ENCODE results near the gene TMEM252. TPM values are rescaled to one million over a fixed set of nuclear protein-coding genes. Genes with fewer than 3 reads are reported as not detected.

Gene TMEM252
- total RNA-seq, 1 experiment from 2014 or later = not detected

DNA sequence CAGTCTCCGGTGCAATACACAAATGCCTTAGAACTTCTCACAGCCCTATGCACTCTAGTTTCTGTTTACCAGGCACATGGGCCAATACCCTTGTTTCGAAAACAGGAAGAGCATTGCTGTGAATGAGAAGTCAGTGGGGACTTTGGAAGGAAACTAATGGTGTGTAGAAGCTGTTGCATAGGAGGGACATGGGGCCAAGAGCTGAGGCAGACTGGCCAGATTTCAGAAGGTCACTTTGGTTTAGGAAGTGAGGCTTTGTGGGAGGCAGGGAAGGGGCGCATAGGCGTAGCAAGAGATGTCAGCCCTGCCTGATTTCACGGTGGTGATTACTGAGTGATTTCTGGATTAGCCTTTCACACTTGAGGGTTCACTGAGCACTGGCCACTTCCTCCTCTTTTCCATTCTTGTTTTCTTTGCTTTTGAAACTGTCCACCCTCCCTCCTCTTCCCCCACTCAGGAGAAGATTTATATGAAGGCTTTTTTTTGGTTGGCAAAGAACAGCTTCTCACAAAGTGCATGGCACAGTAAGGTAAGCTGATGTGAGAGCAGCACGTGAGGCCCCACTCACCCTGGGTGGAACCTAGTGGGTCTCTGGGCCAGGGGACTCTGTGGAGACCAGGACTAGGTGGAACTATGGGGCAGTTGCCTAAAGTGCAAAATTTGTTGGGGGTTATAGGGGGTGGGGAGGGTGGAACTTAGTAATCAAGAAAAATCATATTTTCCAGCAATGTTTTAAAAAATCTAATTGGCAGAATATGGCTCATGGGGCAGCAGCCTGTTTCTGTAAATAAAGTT is 6.1 kb upstream of the TMEM252 start:
- in situ Hi-C loops (cut with HindIII; ENCODE audit: low pct_unique_long_range_greater_than_20kb, low sequenced_read_pairs) = no loop called here
- peak; percentile 84 for DNase-seq (ENCODE audit: low read depth)

DNA sequence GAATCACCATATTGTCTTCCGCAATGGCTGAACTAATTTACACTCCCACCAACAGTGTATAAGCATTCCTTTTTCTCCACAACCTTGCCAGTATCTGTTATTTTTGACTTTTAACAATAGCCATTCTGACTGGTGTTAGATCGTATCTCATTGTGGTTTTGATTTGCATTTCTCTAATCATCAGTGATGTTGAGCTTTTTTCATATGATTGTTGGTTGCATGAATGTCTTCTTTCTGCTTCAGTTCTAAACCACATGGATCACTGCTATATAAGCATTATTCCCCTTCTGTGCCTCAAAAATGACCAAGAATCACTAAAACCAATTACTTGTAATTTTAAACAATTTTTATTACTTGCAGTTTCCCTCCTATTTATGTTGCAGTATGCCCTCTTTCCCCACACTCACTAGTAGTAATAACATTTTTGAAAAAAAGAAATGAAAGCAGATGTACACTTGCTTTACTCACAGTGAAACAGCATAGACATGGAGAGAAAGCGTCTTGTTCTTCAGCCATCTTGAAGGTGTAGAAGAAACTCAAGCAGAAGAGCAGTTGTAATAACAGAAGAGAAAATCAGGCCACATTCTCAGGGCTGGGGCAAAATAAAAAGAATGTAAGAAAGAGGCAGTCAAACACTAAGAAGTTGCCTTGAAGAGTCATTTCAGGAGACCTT is 4.5 kb upstream of the TMEM252 start:
- in situ Hi-C loops (cut with HindIII; ENCODE audit: low pct_unique_long_range_greater_than_20kb, low sequenced_read_pairs) = no loop called here
- DNase-seq (ENCODE audit: low read depth) = no peak

DNA sequence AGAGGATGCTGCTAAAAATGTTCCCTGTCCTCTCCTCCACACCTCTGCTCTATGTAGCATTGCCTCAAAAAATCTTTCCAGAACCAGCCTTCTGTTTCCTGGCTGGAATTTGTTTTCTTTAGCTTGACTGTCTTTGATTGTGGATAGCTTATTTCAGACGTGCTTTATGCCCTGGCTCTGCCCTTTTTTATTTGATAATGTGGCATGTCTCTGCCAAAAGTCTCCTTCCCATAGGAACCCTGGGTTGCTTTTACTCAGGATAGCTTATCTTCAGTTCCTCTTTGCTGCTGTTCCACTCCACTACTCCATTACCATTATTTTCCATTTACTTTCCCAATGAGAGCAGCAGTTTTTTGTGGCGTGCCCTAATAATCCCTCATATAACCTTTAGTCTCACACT is 885 bp upstream of the TMEM252 start:
- in situ Hi-C loops (cut with HindIII; ENCODE audit: low pct_unique_long_range_greater_than_20kb, low sequenced_read_pairs) = no loop called here
- no peak for DNase-seq (ENCODE audit: low read depth)

DNA sequence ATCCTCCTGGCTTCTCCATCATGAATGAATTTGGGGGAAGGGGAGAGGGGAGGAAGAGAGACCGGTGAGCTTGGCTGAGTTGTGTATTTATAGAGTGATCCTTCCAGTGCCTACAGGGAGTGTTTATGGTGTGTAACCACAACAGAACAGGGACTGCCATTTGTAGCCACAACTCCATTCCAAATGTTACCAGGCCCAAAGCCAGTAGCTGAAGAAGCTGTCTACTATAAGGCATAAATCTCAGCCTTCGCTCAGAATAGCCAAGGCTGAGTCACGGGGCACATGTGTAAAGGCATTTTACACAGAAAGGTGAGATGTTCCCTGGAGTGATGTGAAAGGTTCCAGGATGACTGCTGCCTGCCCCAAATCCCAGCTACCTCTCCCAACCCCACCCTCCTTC is 2.5 kb downstream of the TMEM252 start:
- in situ Hi-C loops (cut with HindIII; ENCODE audit: low pct_unique_long_range_greater_than_20kb, low sequenced_read_pairs) = no loop called here
- no peak for DNase-seq (ENCODE audit: low read depth)

DNA sequence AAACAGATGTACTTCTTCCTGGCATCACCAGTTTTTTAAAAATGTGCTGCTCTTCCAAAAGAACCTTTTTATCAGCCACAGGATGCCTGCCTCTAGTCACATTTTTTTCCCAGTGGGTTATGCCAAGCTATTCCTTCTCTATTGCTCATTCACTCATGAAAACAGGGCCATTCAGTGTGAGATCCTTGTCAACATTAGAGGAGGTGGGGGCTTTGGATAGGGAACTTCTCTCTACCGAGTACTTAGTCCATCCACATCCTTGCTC is 3.1 kb downstream of the TMEM252 start:
- no peak for DNase-seq (ENCODE audit: low read depth)
- in situ Hi-C loops (cut with HindIII; ENCODE audit: low pct_unique_long_range_greater_than_20kb, low sequenced_read_pairs) = no loop called here

DNA sequence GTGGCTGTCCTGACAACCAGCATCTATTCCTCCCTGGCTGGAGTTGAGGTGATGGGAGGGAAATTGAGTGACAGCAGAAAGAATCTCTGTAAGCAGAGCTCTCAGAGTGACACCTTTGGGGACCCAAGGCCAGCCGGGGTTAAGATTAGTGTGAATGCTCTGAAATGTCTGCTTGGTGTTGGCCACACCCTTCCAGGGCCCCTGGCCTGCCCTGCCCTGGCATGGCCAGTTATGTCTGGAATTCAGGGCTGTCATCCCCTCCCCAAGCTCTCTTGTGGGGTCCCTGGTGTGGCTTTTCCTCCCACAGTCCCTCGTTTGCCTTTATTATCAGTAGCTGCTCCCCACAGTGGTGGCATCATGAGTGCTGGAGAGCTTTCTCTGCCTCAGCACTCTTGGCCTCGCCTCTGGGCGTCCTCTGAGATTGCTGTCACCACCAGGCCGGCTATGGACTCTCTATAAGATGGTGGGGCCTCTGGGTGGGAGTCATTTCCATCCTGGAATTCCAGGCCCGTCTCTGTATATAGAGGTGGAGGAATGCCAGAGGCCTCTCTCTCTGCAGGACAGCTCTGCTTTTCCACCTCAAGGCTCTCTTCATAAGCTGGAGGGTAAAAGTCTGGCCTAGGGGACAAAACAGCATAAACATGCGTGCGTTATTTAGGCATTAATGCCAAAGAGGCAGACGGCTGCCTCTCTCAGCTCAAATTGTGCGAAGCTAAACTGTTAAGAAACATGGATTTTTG is 3.6 kb downstream of the TMEM252 start:
- no peak for DNase-seq (ENCODE audit: low read depth)
- in situ Hi-C loops (cut with HindIII; ENCODE audit: low pct_unique_long_range_greater_than_20kb, low sequenced_read_pairs) = no loop called here

DNA sequence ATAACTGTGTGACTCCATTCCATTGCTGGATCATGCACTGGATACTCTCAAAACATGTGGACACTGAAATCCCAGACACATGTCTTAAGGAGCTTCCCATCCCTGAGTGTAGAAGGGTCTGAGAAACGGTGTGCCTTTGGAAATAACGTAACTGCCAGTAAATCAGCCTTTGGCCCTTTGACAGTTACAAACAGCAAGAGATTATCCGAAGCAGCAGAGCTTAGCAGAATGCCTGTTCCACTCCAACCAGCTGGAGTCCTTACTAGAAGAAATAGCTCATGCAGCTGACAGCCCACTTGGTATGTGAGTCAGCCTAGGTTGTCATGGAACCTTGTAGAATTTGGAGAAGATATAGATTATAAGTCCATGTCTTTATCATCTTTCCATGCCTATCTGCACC is 7.0 kb downstream of the TMEM252 start:
- in situ Hi-C loops (cut with HindIII; ENCODE audit: low pct_unique_long_range_greater_than_20kb, low sequenced_read_pairs) = no loop called here
- DNase-seq (ENCODE audit: low read depth) = peak; percentile 7

DNA sequence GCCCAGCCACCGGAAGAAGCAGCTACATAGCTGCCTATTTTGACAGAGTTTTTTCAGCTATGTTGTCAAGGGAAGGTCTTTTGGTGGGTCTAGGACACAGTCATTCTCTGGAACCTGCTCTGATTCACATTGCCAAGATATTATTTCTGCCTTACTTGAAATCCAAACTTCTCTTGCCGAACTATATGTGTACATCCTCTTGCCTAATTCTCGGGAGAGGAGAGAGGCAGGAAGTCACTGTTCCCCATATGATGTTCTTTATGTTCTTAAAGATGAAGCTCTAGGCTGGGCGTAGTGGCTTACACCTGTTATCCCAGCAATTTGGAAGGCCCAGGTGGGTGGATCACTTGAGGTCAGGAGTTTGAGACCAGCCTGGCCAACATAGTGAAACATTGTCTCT is 8.6 kb downstream of the TMEM252 start:
- in situ Hi-C loops (cut with HindIII; ENCODE audit: low pct_unique_long_range_greater_than_20kb, low sequenced_read_pairs) = no loop called here
- no peak for DNase-seq (ENCODE audit: low read depth)

DNA sequence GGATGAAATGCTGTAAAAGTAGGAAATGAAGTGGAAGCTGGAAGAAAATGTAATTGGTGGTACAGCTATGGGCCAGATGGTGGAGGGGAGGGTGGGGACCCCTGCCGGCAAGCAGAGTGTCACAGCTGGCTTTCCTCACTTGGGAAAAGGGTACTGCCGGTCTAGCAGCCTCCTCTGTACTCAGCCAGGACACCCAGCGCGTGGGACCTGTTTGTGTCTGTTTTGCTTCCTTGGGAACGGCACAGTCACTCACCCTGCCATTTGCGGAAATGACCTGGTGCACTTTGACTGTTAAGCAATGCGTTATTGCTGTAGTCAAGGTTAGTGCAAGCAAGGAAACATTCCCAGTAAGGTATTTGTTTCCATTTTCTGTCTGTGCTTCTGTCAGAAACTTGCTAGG is 10.1 kb downstream of the TMEM252 start:
- in situ Hi-C loops (cut with HindIII; ENCODE audit: low pct_unique_long_range_greater_than_20kb, low sequenced_read_pairs) = no loop called here
- DNase-seq (ENCODE audit: low read depth) = peak; percentile 8

DNA sequence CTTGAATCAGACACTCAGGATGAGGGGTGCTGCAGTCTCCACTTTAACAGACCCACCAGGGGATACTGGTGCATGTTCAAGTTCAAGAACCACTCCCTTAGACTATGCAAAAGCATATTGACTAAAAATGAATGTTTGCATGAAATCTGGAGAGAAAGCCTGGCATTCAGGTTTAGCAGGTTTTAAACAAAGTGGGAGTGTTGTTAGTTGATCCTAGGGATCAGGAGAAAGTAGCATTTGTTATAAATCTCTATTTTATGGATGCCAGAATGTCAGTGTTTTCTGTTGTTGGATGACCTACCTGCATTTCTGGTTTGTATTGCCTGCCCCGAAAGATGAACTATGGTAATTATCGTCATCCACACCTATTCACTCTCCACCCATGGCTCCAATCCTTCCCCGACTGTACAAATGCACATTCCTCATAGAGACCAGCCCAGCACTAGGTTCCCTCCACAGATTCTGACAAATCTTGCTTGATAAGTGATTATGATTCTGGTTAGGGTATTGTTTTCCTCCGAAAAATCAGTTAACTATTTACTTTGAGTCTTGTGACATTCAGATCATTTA is 17.2 kb downstream of the TMEM252 start:
- DNase-seq (ENCODE audit: low read depth) = no peak
- in situ Hi-C loops (cut with HindIII; ENCODE audit: low pct_unique_long_range_greater_than_20kb, low sequenced_read_pairs) = no loop called here

DNA sequence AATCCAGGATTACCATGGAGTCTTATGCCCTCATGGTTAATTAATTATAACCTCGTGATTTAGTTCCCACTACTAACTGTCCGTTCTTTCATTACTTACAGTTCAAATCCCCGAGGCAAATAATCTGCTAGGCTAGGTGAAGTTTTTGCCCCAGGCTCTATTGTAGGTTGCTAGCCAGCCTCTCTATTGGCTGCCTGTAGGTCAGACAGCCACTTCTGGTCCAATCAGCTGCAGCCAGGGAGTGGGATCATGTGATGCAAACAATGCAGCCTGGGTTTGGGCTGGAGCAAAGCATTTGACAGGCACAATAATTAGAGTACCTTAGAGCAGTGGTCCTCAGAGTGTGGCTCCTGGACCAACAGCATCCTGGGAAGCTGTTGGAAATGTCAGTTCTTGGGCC is 17.7 kb downstream of the TMEM252 start:
- in situ Hi-C loops (cut with HindIII; ENCODE audit: low pct_unique_long_range_greater_than_20kb, low sequenced_read_pairs) = no loop called here
- no peak for DNase-seq (ENCODE audit: low read depth)

DNA sequence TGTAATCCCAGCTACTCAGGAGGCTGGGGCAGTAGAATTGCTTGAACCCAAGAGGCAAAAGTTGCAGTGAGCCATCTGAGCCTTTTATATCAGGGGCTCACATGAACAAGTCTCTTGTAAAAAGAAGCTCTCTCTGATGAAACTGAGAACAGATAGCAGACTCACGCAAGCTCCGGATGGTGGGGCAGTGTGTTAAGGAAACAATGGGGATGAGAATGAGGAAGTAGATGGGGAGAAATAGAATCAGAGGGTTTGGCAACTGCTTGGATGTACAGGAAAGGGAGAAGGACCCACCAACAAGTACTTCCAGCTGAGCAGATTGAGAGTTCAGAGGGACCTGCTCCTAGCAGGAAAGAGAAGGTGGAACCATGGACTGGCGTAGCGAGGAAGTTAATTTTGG is 18.6 kb downstream of the TMEM252 start:
- in situ Hi-C loops (cut with HindIII; ENCODE audit: low pct_unique_long_range_greater_than_20kb, low sequenced_read_pairs) = no loop called here
- no peak for DNase-seq (ENCODE audit: low read depth)

DNA sequence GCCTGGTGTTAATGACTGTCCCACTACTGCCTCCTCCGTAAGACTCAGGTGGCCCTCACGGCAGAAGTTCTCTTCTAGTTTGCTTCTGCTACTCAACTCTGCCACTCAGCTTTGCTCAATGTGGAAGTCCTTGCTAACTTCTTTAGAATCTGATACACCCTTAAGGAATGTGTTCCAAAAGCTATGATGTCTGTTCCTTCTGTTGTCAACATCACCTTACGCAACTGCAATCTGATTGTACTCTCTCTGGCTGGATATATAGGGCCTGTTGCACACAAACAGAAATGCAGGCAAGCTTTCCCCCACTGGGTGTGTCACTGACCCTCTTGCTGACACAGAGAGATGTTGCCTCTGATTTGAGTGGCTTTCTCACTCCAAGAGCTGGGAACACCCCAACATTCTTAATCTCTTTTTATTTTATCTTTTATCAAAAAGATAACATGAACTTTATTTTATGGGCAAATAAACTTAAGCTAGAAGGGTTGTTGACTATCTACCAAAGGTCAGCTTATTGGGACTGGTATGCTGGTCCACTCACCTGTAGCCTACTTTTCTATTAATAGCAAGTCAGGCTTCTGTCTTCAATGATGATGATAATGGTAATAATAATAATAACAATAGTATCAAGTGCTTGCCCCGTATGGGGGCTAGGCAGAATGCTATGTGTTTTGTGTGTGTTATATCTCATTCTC is 25.2 kb downstream of the TMEM252 start:
- DNase-seq (ENCODE audit: low read depth) = no peak
- in situ Hi-C loops (cut with HindIII; ENCODE audit: low pct_unique_long_range_greater_than_20kb, low sequenced_read_pairs) = no loop called here

DNA sequence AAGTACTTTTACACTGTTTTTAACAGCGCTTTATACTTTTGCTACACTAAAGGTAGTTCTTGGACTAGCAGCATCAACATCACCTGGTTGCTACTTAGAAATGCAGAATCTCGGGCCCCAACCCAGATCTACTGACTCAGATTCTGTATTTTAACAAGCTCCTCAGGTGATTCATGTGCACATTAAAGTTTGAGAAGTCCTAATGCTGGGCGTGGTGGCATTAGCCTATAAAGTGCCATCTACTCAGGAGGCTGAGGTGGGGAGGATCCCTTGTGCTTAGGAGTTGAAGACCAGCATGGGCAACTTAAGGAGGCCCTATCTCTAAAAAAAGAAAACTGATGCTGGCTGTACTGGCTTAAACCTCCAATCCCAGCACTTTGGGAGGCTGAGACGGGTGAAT is 26.7 kb downstream of the TMEM252 start:
- in situ Hi-C loops (cut with HindIII; ENCODE audit: low pct_unique_long_range_greater_than_20kb, low sequenced_read_pairs) = no loop called here
- DNase-seq (ENCODE audit: low read depth) = no peak

DNA sequence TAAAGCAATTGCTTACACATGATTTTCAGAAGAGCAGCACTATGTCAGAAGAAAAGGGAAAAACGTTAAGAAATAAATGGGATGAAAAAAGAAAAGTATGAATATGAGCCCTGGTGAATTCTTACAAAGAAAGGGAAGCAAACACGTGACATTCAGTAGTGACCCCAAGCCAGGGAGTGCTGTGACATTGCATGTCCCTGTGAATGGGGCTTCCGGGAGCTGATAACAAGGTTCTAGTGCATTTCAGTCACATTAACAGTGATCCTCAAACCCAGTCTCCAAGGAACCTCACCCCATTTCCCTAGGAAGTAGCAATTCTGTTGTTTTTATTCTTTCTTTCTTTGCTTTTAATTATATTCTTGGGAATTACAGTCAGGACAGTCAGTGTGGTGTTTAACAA is 27.3 kb downstream of the TMEM252 start:
- in situ Hi-C loops (cut with HindIII; ENCODE audit: low pct_unique_long_range_greater_than_20kb, low sequenced_read_pairs) = no loop called here

DNA sequence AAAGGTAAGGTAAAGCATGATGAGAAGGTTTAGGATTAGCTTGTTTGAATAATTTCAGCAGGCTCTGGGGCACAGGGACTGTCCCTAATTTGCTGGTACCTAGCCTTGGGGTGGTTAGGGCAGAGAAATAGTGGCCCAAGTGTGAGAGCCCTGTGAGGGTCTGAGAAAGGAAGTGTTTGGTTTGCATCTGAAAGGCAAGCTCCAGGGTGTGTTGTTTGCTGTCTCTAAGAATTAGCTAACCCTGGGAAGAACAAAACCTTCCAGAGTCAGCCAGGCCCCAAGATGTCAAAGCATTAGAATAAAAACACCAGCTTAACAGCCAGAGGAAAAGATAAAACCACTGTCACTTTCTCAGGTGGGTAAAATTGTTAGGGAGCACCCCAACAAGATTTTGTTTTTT is 31.0 kb downstream of the TMEM252 start:
- DNase-seq (ENCODE audit: low read depth) = no peak
- in situ Hi-C loops (cut with HindIII; ENCODE audit: low pct_unique_long_range_greater_than_20kb, low sequenced_read_pairs) = no loop called here

More for the DNA sequence above, 27.3 kb downstream of the TMEM252 start:
- no peak for DNase-seq (ENCODE audit: low read depth)

DNA sequence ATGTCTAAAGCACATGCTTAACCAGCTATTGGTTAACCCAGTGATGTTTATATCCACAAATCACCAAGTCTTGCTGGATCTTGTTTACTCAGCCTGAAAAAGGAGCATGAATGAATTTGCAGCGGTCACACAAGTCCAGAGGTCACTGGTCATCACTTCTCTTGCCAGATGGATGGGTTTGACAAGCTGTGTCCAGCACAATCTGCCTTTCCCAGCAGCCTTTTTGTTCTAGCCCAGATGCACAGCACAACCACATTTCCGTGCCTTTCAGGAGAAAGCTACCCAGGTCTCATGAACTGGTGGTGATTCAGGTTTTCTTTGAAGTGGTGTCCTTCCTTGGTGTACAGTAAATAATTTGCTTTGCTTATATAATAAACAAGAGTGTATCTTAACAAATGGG is 32.1 kb downstream of the TMEM252 start:
- DNase-seq (ENCODE audit: low read depth) = no peak
- in situ Hi-C loops (cut with HindIII; ENCODE audit: low pct_unique_long_range_greater_than_20kb, low sequenced_read_pairs) = no loop called here

DNA sequence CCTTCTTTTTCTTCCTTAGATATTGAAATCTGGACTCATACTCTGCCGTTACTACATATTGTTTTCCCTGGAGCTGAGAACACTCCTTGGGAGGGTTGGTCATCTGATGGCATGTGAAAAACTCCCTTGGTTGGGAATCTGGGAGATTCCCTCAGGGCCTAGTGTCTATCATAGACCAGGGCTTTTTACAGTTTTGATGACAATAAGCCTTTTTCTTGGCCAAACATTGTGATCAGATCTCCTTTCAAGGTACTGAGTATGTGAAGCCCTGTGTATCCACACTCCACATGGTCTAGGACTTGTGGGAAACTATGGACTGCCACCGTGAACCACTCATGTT is 32.9 kb downstream of the TMEM252 start:
- no peak for DNase-seq (ENCODE audit: low read depth)
- in situ Hi-C loops (cut with HindIII; ENCODE audit: low pct_unique_long_range_greater_than_20kb, low sequenced_read_pairs) = no loop called here

Data from Caki2 (cell line).